GM12873 (cell line): ENCODE measurements around the gene BABAM1.

ENCODE experiments used
- TF ChIP-seq, protein P1 (sequence below): IDR thresholded peaks from 2 replicates; pipeline ENCODE4 v1.5.1; 2012; ENCODE audit warnings: low read depth, mild to moderate bottlenecking, moderate library complexity, low read length, control low read depth; ENCODE audit not compliant: insufficient read depth; ENCODE audit errors: missing control alignments

The BABAM1 gene

GRCh38 chr19:17325881-17326594 is 58.8 kb downstream of the BABAM1 start:
- TF ChIP-seq, protein P1, sequence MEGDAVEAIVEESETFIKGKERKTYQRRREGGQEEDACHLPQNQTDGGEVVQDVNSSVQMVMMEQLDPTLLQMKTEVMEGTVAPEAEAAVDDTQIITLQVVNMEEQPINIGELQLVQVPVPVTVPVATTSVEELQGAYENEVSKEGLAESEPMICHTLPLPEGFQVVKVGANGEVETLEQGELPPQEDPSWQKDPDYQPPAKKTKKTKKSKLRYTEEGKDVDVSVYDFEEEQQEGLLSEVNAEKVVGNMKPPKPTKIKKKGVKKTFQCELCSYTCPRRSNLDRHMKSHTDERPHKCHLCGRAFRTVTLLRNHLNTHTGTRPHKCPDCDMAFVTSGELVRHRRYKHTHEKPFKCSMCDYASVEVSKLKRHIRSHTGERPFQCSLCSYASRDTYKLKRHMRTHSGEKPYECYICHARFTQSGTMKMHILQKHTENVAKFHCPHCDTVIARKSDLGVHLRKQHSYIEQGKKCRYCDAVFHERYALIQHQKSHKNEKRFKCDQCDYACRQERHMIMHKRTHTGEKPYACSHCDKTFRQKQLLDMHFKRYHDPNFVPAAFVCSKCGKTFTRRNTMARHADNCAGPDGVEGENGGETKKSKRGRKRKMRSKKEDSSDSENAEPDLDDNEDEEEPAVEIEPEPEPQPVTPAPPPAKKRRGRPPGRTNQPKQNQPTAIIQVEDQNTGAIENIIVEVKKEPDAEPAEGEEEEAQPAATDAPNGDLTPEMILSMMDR: no peak

- TF ChIP-seq, protein P1: no peak
Measured at GRCh38 chr19:17326595-17326966, 59.3 kb downstream of the BABAM1 start.

GRCh38 chr19:17327068-17327653 is 59.9 kb downstream of the BABAM1 start:
- TF ChIP-seq, protein P1: no peak

DNA sequence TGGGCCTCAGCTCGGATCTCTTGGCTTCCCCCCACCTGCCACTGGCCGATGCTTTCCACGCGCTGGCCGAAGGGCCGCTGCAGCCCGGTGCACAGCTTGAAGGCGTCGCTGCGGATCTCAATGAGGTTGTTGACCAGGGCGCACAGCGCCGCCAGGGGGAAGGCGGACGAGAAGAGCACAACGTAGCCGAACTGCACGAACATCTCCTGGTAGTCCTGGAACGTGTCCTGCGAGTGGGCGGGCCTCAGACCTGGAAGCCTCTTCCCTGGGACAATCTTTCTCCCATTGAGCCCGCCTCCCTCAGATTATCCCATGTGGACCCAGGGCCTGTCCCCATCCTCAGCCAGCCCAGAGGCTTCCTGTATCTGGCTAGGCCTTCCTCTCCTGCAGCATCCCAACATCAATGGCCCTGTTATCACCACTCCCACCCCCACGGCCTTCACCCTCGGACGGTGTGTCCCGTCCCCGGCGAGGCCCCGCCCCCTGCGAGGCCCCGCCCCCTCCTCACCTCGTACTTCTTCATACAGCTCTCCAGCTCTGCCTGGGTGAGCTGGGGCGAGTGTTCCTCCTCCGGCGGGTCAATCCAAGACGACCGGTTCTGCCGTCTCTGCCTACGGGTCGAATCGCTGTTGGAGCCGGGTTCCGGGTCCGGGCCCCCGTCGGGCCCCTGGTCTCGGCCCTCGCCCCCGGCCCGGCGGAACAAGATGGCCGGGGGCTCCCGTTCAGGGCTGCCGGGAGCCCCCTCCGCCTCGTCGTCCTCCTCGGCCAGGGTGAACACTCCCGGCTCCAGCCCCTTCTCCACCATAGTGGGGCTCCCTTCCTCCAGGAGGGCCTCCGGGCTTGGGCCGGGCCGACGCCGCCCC is 60.6 kb downstream of the BABAM1 start:
- TF ChIP-seq, protein P1: no peak
